ENCODE data around the gene CHD2. TPM values are rescaled to one million over a fixed set of nuclear protein-coding genes. Genes with fewer than 3 reads are reported as not detected.
A peak's percentile ranks its signal among the peaks of the same experiment; 100 is the strongest.

Gene CHD2
- total and polyA plus RNA-seq, 3 experiments from 2014 or later = 80.3 to 109 (median 99.0) TPM

DNA sequence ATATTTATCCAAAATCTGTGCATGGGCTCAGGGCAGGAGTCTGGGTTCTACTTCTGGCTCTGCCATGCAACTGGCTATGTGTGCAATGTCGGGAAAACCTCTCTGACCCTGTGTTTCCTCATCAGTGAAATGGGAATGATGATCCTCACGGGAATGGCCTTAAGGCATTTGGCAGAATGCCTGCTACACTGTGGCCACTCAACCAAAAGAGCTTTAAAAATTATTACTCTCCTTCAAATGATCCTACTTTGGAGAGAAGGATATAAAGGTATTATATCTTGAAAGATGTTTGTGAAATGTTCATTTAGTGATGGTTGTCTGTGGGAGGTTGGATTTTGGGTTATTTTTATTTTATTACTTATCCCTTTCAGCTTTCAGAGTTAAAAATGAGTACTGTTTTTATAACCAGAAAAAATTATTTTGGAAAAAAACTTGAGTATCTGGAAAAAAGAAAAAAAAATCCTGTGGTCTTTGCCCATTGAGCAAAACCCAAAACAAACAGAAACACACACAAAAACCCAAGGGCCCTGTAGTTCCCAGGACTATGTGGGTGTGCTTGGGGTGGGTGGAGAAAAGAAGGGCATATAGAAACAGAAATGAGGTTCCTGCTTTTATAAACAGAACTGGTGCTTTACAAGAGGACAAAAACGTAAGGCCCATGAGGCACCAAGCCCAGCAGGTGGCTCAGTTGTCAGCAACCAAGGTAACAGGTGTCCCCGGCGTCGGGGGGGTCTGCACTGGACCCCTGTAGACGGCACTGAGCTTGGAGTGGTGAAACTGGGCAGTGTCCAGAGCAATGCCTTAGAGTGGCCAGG lies 166.9 kb downstream of the CHD2 start:
- no peak overlapping the region for H3K27ac Mint-ChIP-seq
- H3K9me3 Mint-ChIP-seq = no peaks in the 10 kb centered on the region
- peaks cover 4 to 7% (median 4%) of the 10 kb centered on the region in 3 donors for H3K4me1 Mint-ChIP-seq
- ChIA-PET CTCF (no interaction called here), POLR2A (no interaction called here)
- no peak overlapping the region for H3K27ac ChIP-seq (ENCODE audit: low read depth, low read length)
- no peak overlapping the region for H3K4me3 ChIP-seq (ENCODE audit: low read length)
- no peaks in the 10 kb centered on the region for H3K36me3 Mint-ChIP-seq
- peaks cover 2% of the 10 kb centered on the region for H3K4me1 ChIP-seq (ENCODE audit: insufficient read depth, low read length)
- no peak for DNase-seq
- peaks cover 16 to 40% of the 10 kb centered on the region in 2 donors for H3K27me3 Mint-ChIP-seq
- H3K27me3 ChIP-seq (ENCODE audit: insufficient read depth, low read length, poor library complexity, severe bottlenecking) = peaks cover 13% of the 10 kb centered on the region
- H3K9me3 ChIP-seq (ENCODE audit: low read length) = no peaks in the 10 kb centered on the region
- no peak overlapping the region for H3K4me3 Mint-ChIP-seq
- no peaks in the 10 kb centered on the region for H3K36me3 ChIP-seq (ENCODE audit: insufficient read depth, low read length)

DNA sequence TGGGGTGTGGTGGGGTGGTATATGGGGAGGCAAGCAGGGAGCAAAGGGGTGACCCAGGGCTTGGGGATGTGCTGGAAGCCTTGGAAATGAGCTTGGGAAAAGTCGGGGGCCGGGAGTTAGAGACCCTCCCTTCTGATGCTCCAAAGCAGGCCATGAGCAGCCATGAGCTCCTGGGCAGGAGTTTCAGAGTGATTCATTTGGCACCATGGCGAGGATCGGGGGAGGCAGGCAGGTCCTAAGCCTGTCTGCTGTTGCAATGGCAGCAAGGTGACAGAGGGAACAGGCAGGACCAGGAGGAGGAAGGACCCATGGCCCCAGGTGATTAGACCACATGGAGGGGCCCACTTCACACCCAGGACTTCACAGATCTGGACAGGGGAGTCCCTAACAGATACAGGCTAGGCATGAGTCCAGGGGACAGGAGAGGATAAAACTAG lies 167.5 kb downstream of the CHD2 start:
- Histone ChIP-seq H3K27me3 (ENCODE audit: insufficient read depth, low read length, poor library complexity, severe bottlenecking) (peaks cover 13% of the 10 kb centered on the region), H3K4me1 (ENCODE audit: insufficient read depth, low read length) (peaks cover 8% of the 10 kb centered on the region), H3K9me3 (ENCODE audit: low read length) (no peaks in the 10 kb centered on the region), H3K36me3 (ENCODE audit: insufficient read depth, low read length) (no peaks in the 10 kb centered on the region), H3K27ac (ENCODE audit: low read depth, low read length) (no peak overlapping the region), H3K4me3 (ENCODE audit: low read length) (no peak overlapping the region)
- Mint-ChIP-seq H3K4me3 (no peak overlapping the region), H3K27ac (no peak overlapping the region), H3K9me3 (no peaks in the 10 kb centered on the region), H3K27me3 (peaks cover 18 to 42% of the 10 kb centered on the region in 2 donors), H3K4me1 (peaks cover 6 to 11% (median 10%) of the 10 kb centered on the region in 3 donors), H3K36me3 (no peaks in the 10 kb centered on the region)
- POLR2A ChIA-PET = no interaction called here
- CTCF ChIA-PET = no interaction called here
- no peak for DNase-seq

DNA sequence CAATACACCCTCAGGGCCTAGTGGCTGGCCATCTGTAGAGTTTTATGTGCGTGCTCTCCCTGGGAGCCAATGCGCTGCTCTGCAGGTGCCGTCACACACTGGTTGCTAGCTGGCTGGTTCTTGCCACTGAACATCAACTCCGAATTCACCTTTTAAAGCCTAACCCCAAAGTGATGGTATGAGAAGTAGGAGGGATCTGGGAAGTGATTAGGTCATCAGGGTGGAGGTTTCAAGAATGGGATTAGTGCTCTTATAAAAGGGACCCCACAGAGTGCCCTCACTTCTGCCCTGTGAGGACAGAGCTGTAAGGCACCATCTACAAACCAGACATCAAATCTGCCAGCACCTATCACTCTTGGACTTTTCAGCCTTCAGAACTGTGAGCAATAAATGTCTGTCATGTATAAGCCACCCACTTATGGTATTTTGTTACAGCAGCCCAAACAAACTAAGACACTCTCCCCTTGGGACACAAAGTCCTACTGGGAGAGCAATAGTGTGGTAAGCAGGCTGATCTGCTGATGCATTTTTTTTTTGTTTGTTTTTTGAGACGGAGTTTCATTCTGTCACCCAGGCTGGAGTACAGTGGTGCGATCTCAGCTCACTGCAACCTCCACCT lies 168.6 kb downstream of the CHD2 start:
- CTCF ChIA-PET = no interaction called here
- no peak for DNase-seq

DNA sequence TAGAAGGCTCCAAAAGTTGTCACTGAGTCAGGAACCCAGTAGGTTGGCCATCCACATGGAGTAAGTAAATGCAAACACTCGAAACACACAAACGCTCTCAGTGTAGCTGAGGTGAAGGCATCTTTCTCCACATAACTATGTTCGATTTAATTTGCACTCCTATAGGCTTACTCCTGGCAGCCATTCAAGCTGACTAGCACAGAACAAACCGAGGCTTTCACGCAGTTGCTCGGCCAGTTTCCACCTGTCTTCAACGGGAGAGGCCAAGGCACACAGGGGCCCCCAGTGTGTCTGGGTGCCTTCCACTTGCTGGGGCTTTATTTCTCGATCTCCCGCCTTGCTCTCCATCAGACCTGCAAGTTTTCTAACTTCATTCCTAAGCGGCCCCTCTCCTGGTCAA lies 170.0 kb downstream of the CHD2 start:
- Mint-ChIP-seq H3K4me3 (no peak overlapping the region), H3K36me3 (no peaks in the 10 kb centered on the region), H3K9me3 (no peaks in the 10 kb centered on the region), H3K27me3 (peaks cover 28 to 47% of the 10 kb centered on the region in 2 donors), H3K27ac (peak overlapping the region in 1 of 8 donors; percentile 1), H3K4me1 (peaks cover 15 to 24% (median 23%) of the 10 kb centered on the region in 3 donors)
- CTCF ChIA-PET = no interaction called here
- peaks cover 19% of the 10 kb centered on the region for H3K27me3 ChIP-seq (ENCODE audit: insufficient read depth, low read length, poor library complexity, severe bottlenecking)
- no peak overlapping the region for H3K27ac ChIP-seq (ENCODE audit: low read depth, low read length)
- peaks cover 8% of the 10 kb centered on the region for H3K4me1 ChIP-seq (ENCODE audit: insufficient read depth, low read length)
- no peak for DNase-seq
- POLR2A ChIA-PET = no interaction called here
- no peaks in the 10 kb centered on the region for H3K36me3 ChIP-seq (ENCODE audit: insufficient read depth, low read length)
- H3K9me3 ChIP-seq (ENCODE audit: low read length) = no peaks in the 10 kb centered on the region
- no peak overlapping the region for H3K4me3 ChIP-seq (ENCODE audit: low read length)

More for the DNA sequence above, 168.6 kb downstream of the CHD2 start:
- no peaks in the 10 kb centered on the region for H3K36me3 ChIP-seq (ENCODE audit: insufficient read depth, low read length)
- Mint-ChIP-seq H3K27me3 (peaks cover 17 to 42% of the 10 kb centered on the region in 2 donors), H3K36me3 (no peaks in the 10 kb centered on the region), H3K4me1 (peaks cover 10 to 18% (median 18%) of the 10 kb centered on the region in 3 donors), H3K27ac (peak overlapping the region in 1 of 8 donors; percentile 39), H3K9me3 (no peaks in the 10 kb centered on the region), H3K4me3 (no peak overlapping the region)
- H3K4me1 ChIP-seq (ENCODE audit: insufficient read depth, low read length) = peaks cover 8% of the 10 kb centered on the region
- H3K27me3 ChIP-seq (ENCODE audit: insufficient read depth, low read length, poor library complexity, severe bottlenecking) = peaks cover 11% of the 10 kb centered on the region
- H3K27ac ChIP-seq (ENCODE audit: low read depth, low read length) = no peak overlapping the region
- H3K4me3 ChIP-seq (ENCODE audit: low read length) = no peak overlapping the region
- POLR2A ChIA-PET = no interaction called here
- no peaks in the 10 kb centered on the region for H3K9me3 ChIP-seq (ENCODE audit: low read length)

DNA sequence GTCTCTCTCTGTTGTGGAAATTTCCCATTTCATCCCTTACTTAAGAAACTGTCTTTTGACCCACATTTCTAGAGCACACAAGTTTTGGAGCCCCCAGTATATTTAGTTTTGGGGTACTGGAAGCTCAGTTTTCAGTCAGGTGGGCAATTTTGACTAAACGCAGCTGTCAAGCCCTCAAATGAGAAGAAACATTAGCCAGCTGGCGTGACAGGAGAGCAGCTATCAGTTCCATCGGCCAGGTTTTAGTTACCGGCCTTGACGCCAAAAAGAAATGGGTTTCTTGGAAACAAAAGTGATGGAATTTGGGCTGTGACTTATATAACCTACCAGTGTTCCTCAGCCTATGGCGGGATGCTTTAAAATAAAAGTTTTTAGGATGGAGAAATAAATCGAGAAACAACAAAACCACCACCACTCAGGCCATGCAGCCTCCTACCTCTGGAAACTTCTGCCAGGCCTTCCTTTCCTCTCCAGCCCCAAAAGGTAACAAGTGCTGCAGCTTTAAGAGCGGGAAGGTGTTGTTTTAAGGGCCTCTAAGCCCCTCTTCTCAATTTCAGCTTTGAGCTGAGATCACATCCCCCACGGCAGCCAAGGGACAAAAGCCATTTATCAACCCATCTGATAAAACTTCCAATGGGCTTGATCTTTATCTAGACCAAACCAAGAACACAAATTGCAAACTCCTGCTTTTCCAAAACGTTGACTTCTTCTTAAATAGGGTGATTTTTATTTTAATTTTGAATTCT lies 170.6 kb downstream of the CHD2 start:
- no peak for DNase-seq
- ChIA-PET POLR2A (no interaction called here), CTCF (interaction anchor here (1.2 kb wide), 1 partner anchor 41 kb away, joined by 3 read pairs; no protein-coding TSS in a partner anchor)
- Mint-ChIP-seq H3K4me3 (no peak overlapping the region), H3K9me3 (no peaks in the 10 kb centered on the region), H3K27me3 (peaks cover 31 to 51% of the 10 kb centered on the region in 2 donors), H3K4me1 (peaks cover 15 to 24% (median 23%) of the 10 kb centered on the region in 3 donors), H3K27ac (no peak overlapping the region), H3K36me3 (no peaks in the 10 kb centered on the region)
- Histone ChIP-seq H3K36me3 (ENCODE audit: insufficient read depth, low read length) (no peaks in the 10 kb centered on the region), H3K27ac (ENCODE audit: low read depth, low read length) (no peak overlapping the region), H3K4me1 (ENCODE audit: insufficient read depth, low read length) (peaks cover 8% of the 10 kb centered on the region), H3K9me3 (ENCODE audit: low read length) (no peaks in the 10 kb centered on the region), H3K4me3 (ENCODE audit: low read length) (no peak overlapping the region), H3K27me3 (ENCODE audit: insufficient read depth, low read length, poor library complexity, severe bottlenecking) (peaks cover 19% of the 10 kb centered on the region)

DNA sequence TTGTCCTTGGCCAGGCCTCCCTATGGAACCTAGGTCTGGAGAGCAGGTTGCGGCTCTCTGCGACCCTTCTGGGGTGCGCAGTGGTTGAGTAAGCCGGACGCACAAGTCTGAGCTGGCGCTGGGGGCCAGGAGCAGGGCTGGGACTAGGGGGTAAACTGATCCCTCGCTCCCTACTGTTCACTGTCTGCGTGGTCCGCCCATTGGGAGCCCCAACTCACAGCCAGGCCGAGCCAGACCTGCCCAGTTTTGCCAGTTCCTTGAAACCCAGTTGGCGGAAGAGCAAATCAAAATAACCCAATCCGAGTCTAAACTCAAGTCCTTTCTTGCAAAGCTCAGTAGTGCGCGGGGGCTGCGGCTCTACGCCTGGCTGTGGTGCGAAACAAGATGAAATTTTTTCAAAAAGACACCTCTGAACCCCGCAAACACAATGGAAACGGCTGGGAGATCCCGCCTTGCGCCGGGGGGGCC lies 171.4 kb downstream of the CHD2 start:
- peaks cover 35 to 59% of the 10 kb centered on the region in 2 donors for H3K27me3 Mint-ChIP-seq

DNA sequence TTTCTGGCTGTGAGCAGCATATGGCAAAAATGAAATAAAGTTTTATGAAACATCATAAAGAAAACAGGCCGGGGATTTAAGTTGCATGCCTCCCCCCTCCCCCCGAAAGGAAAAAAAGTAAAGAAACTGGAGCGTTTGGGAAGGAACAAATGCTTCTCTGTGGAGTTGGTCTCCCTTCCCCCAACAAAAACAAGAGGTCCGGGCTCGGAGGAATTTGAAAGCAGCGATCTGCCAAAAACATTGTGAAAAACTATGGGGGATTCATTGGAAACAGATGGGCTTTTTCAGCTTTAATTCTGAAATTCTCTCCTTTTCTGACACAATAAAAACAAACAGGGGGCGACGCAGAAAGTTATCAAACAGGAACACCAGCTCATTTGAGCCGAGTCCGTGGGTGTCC lies 171.9 kb downstream of the CHD2 start:
- H3K27me3 Mint-ChIP-seq = peaks cover 37 to 61% of the 10 kb centered on the region in 2 donors
- Histone ChIP-seq H3K4me3 (ENCODE audit: low read length) (no peak overlapping the region), H3K4me1 (ENCODE audit: insufficient read depth, low read length) (peaks cover 8% of the 10 kb centered on the region), H3K36me3 (ENCODE audit: insufficient read depth, low read length) (no peaks in the 10 kb centered on the region), H3K27ac (ENCODE audit: low read depth, low read length) (no peak overlapping the region), H3K27me3 (ENCODE audit: insufficient read depth, low read length, poor library complexity, severe bottlenecking) (peaks cover 19% of the 10 kb centered on the region), H3K9me3 (ENCODE audit: low read length) (no peaks in the 10 kb centered on the region)
- DNase-seq = no peak
- ChIA-PET CTCF (interaction anchor here (1.5 to 2.2 kb wide), 2 partner anchors 16 to 42 kb away, joined by 3 to 7 read pairs; no protein-coding TSS in a partner anchor), POLR2A (no interaction called here)
- peak overlapping the region in 2 of 8 donors; percentile 9 to 91 for H3K27ac Mint-ChIP-seq
- no peaks in the 10 kb centered on the region for H3K36me3 Mint-ChIP-seq
- peaks cover 15 to 24% (median 23%) of the 10 kb centered on the region in 3 donors for H3K4me1 Mint-ChIP-seq
- no peaks in the 10 kb centered on the region for H3K9me3 Mint-ChIP-seq
- peak overlapping the region; percentile 36 to 80 (median 65) for H3K4me3 Mint-ChIP-seq

More for the DNA sequence above, 171.4 kb downstream of the CHD2 start:
- H3K27ac ChIP-seq (ENCODE audit: low read depth, low read length) = no peak overlapping the region
- no peaks in the 10 kb centered on the region for H3K9me3 ChIP-seq (ENCODE audit: low read length)
- H3K9me3 Mint-ChIP-seq = no peaks in the 10 kb centered on the region
- H3K4me1 ChIP-seq (ENCODE audit: insufficient read depth, low read length) = peaks cover 8% of the 10 kb centered on the region
- DNase-seq = no peak
- peaks cover 15 to 24% (median 23%) of the 10 kb centered on the region in 3 donors for H3K4me1 Mint-ChIP-seq
- H3K27me3 ChIP-seq (ENCODE audit: insufficient read depth, low read length, poor library complexity, severe bottlenecking) = peaks cover 19% of the 10 kb centered on the region
- no peaks in the 10 kb centered on the region for H3K36me3 Mint-ChIP-seq
- POLR2A ChIA-PET = no interaction called here
- H3K4me3 Mint-ChIP-seq = peak overlapping the region in 4 of 7 donors; percentile 53 to 69 (median 62)
- CTCF ChIA-PET = interaction anchor here (1.2 to 2.2 kb wide), 3 partner anchors 17 to 42 kb away, joined by 3 to 7 read pairs (median 3); no protein-coding TSS in a partner anchor
- H3K36me3 ChIP-seq (ENCODE audit: insufficient read depth, low read length) = no peaks in the 10 kb centered on the region
- H3K27ac Mint-ChIP-seq = no peak overlapping the region
- H3K4me3 ChIP-seq (ENCODE audit: low read length) = no peak overlapping the region
